Endometrium (tissue), 2 donors: ENCODE results near the gene STON1.
"Not testable (repeated sequence)": the region's sequence is repeated elsewhere in the genome, so short reads cannot be mapped to it uniquely, and the experiment has no call there.

Experiments
- FAIRE-seq: peaks from 2 replicates; lab custom pipeline; 2012; peaks lifted over from hg19 to GRCh38; lab: Jason Lieb, UNC
- donor health status: control.
- donor health status: control.

STON1 gene

GRCh38 chr2:48527226-48527885, 2.6 kb upstream of the STON1 start:
- no peak for FAIRE-seq

- no peak for FAIRE-seq
These were observed 1.5 kb upstream of the STON1 start for GRCh38 chr2:48528431-48528830.

GRCh38 chr2:48529194-48529593, 760 bp upstream of the STON1 start:
- FAIRE-seq, result no peak

- FAIRE-seq, result no peak
These were observed 300 bp upstream of the STON1 start for GRCh38 chr2:48529676-48530032.

- no peak for FAIRE-seq
These were observed 1.2 kb downstream of the STON1 start for GRCh38 chr2:48531141-48531648.

GRCh38 chr2:48532174-48532573, 2.2 kb downstream of the STON1 start:
- no peak for FAIRE-seq

- no peak for FAIRE-seq
These were observed 2.9 kb downstream of the STON1 start for GRCh38 chr2:48532824-48533223.

- FAIRE-seq, result no peak
These were observed 4.8 kb downstream of the STON1 start for GRCh38 chr2:48534781-48535180.

- no peak for FAIRE-seq
These were observed 10.4 kb downstream of the STON1 start for GRCh38 chr2:48540237-48540935.

- FAIRE-seq, result no peak
These were observed 11.9 kb downstream of the STON1 start for GRCh38 chr2:48541666-48542389.

GRCh38 chr2:48543895-48544294, 13.9 kb downstream of the STON1 start:
- no peak for FAIRE-seq

GRCh38 chr2:48545244-48545643, 15.3 kb downstream of the STON1 start:
- FAIRE-seq, result no peak

GRCh38 chr2:48548840-48549239, 18.9 kb downstream of the STON1 start:
- FAIRE-seq, result no peak

GRCh38 chr2:48549972-48550371, 20.0 kb downstream of the STON1 start:
- no peak for FAIRE-seq

- no peak for FAIRE-seq
These were observed 21.6 kb downstream of the STON1 start for GRCh38 chr2:48551548-48551947.

- FAIRE-seq, result not testable (repeated sequence)
These were observed 25.1 kb downstream of the STON1 start for GRCh38 chr2:48555071-48555470.

- FAIRE-seq, result no peak
These were observed 28.5 kb downstream of the STON1 start for GRCh38 chr2:48558456-48558855.

- no peak for FAIRE-seq
These were observed 30.7 kb downstream of the STON1 start for GRCh38 chr2:48560546-48561209.

- no peak for FAIRE-seq
These were observed 32.3 kb downstream of the STON1 start for GRCh38 chr2:48562281-48562680.

GRCh38 chr2:48566592-48567310, 36.8 kb downstream of the STON1 start:
- no peak for FAIRE-seq

GRCh38 chr2:48567671-48568070, 37.7 kb downstream of the STON1 start:
- no peak for FAIRE-seq

GRCh38 chr2:48568547-48568946, 38.6 kb downstream of the STON1 start:
- FAIRE-seq, result no peak
